HS-5 (cell line): ENCODE results near the gene ALDH1L1.

Experiments used
- DNase-seq: peaks from one replicate; pipeline ENCODE4 v3.0.0-alpha.2; 2012; ENCODE audit warnings: low read depth

The ALDH1L1 gene

GRCh38 chr3:126194713-126195305, 14.4 kb upstream of the ALDH1L1 start:
- DNase-seq, result no peak

- no peak for DNase-seq
These were observed 10.9 kb upstream of the ALDH1L1 start for GRCh38 chr3:126191246-126191645.

- DNase-seq, result no peak
These were observed 7.5 kb upstream of the ALDH1L1 start for GRCh38 chr3:126187920-126188319.

- no peak for DNase-seq
These were observed 6.4 kb upstream of the ALDH1L1 start for GRCh38 chr3:126186749-126187148.

GRCh38 chr3:126186271-126186670, 5.9 kb upstream of the ALDH1L1 start:
- DNase-seq, result no peak

- no peak for DNase-seq
These were observed 4.1 kb upstream of the ALDH1L1 start for GRCh38 chr3:126184465-126185000.

- no peak for DNase-seq
These were observed 976 bp upstream of the ALDH1L1 start for GRCh38 chr3:126181398-126181725.

- DNase-seq, result no peak
These were observed 435 bp downstream of the ALDH1L1 start for GRCh38 chr3:126179825-126180476.

- DNase-seq, result no peak
These were observed 10.2 kb downstream of the ALDH1L1 start for GRCh38 chr3:126170073-126170777.

GRCh38 chr3:126167566-126167965, 12.8 kb downstream of the ALDH1L1 start:
- DNase-seq, result no peak

GRCh38 chr3:126166009-126166408, 14.4 kb downstream of the ALDH1L1 start:
- DNase-seq, result no peak

GRCh38 chr3:126161309-126161708, 19.1 kb downstream of the ALDH1L1 start:
- no peak for DNase-seq

- DNase-seq, result no peak
These were observed 19.9 kb downstream of the ALDH1L1 start for GRCh38 chr3:126160243-126161210.

GRCh38 chr3:126159476-126159875, 20.9 kb downstream of the ALDH1L1 start:
- DNase-seq, result no peak

- no peak for DNase-seq
These were observed 21.4 kb downstream of the ALDH1L1 start for GRCh38 chr3:126158912-126159454.

- DNase-seq, result no peak
These were observed 22.1 kb downstream of the ALDH1L1 start for GRCh38 chr3:126158016-126158911.

- DNase-seq, result no peak
These were observed 23.2 kb downstream of the ALDH1L1 start for GRCh38 chr3:126157083-126157768.

GRCh38 chr3:126156468-126156867, 23.9 kb downstream of the ALDH1L1 start:
- no peak for DNase-seq

- no peak for DNase-seq
These were observed 24.6 kb downstream of the ALDH1L1 start for GRCh38 chr3:126155819-126156218.

GRCh38 chr3:126155280-126155640, 25.1 kb downstream of the ALDH1L1 start:
- DNase-seq, result no peak
